HUES48 (cell line): ENCODE results near the gene TNFAIP1.
A peak's percentile ranks its signal among the peaks of the same experiment; 100 is the strongest.

ENCODE experiments used
- H3K27ac ChIP-seq: one replicate; pipeline ENCODE4 v1.7.0; 2013; ENCODE audit warnings: low read depth, low read length, inconsistent platforms
- H3K27me3 ChIP-seq: 2 replicates; pipeline ENCODE4 v1.6.1; 2013; ENCODE audit warnings: mild to moderate bottlenecking, low read length; ENCODE audit not compliant: control insufficient read depth, insufficient read depth
- H3K36me3 ChIP-seq: 2 replicates; pipeline ENCODE4 v1.6.1; 2013; ENCODE audit warnings: low read length; ENCODE audit not compliant: control insufficient read depth, insufficient read depth
- H3K4me1 ChIP-seq: 2 replicates; pipeline ENCODE4 v1.6.1; 2013; ENCODE audit warnings: mild to moderate bottlenecking, low read length; ENCODE audit not compliant: control insufficient read depth, insufficient read depth
- H3K4me3 ChIP-seq: 2 replicates; pipeline ENCODE4 v1.5.1; 2013; ENCODE audit warnings: mild to moderate bottlenecking, low read depth, low read length
- H3K9ac ChIP-seq: 2 replicates; pipeline ENCODE4 v1.6.1; 2013; ENCODE audit warnings: mild to moderate bottlenecking, low read depth, low read length, moderate library complexity
- H3K9me3 ChIP-seq: 2 replicates; pipeline ENCODE4 v1.6.1; 2013; ENCODE audit warnings: low read length; ENCODE audit not compliant: control insufficient read depth, insufficient read depth

The TNFAIP1 gene

DNA sequence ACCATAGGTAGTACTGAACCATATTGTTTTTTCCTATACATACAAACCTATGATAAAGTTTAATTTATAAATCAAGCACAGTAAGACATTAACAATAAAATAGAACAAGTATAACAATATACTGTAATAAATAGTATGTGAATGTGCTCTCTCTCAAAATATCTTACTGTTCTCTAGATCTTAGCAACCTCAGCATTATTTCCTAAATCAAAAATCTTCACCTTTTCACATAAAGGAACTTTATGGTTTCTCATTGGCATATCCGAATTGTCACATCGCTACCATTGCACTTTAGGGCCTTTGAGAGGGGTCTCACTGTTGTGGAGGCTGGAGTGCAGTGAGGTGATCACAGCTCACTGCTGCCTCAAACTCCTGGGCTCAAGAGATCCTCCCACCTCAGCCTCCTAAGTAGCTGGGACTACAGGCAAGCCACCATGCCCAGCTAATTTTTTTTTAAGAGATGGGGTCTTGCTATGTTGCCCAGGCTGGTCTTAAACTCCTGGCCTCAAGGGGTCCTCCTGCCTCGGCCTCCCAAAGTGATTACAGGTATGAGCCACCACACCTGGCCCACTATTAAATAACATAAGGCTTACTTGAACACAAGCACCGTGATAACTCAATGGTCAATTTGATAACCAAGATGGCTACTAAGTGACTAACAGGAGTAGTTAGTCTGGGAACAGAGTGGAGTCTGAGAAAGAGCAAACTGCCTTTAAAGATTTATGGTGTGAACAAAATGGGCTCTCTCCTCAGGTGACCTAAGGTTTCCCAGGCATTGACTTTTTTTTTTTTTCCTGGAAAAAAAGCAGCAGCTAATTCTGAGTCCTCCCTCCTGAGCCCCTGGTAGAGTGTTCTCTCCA, 19.5 kb upstream of the TNFAIP1 start:
- Histone ChIP-seq H3K36me3 (peaks cover 10% of the 10 kb centered on the region), H3K27me3 (no peaks in the 10 kb centered on the region), H3K27ac (no peak overlapping the region), H3K9me3 (no peaks in the 10 kb centered on the region), H3K4me3 (no peak overlapping the region), H3K9ac (no peak overlapping the region), H3K4me1 (peaks cover 23% of the 10 kb centered on the region)

DNA sequence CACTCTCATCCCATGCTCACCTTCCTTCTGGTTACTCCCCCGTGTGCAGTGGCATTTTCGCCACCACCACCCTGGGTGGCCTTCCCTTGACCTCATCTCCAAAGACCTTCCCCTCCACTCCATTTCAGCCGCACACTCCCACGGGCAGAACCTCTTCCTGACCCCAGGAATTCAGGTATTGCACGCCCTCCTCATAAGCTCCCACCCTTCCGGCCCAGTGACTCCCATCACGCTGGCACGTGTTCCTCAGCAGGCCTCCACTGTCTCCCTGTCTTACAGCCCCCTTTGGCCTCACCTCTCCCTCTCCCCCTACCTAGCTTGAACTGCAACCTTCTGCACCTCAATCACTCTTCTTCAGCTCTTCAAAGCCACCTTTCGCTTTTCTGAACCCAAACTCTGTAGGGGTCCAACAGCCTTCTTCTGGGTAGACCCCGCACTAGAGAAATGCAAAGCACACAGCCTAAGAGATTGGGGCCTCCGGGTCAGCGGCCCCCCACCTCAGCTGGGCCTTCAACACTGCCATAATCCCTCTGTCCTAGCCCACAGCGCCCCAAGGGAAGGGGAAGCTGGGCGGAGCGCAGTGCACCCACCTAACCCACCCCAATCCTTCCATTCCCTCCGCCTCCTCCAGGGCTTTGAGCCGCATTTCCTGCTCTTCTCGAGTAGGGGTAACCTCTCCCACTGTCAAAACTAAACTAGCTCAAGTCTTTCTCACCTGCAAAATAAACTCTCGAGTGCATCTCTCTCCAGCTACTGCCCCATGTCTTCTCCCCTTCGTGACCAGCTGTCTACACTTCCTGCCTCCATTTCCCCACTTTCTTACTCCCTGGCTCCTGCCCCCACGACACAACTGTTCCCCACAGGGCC, 18.2 kb upstream of the TNFAIP1 start:
- H3K9ac ChIP-seq: no peak overlapping the region
- no peaks in the 10 kb centered on the region for H3K27me3 ChIP-seq
- H3K27ac ChIP-seq: no peak overlapping the region
- H3K4me3 ChIP-seq: peak overlapping the region; percentile 93; the same call in 1 of the 2 replicates
- H3K4me1 ChIP-seq: peaks cover 25% of the 10 kb centered on the region
- peaks cover 13% of the 10 kb centered on the region for H3K36me3 ChIP-seq
- no peaks in the 10 kb centered on the region for H3K9me3 ChIP-seq

DNA sequence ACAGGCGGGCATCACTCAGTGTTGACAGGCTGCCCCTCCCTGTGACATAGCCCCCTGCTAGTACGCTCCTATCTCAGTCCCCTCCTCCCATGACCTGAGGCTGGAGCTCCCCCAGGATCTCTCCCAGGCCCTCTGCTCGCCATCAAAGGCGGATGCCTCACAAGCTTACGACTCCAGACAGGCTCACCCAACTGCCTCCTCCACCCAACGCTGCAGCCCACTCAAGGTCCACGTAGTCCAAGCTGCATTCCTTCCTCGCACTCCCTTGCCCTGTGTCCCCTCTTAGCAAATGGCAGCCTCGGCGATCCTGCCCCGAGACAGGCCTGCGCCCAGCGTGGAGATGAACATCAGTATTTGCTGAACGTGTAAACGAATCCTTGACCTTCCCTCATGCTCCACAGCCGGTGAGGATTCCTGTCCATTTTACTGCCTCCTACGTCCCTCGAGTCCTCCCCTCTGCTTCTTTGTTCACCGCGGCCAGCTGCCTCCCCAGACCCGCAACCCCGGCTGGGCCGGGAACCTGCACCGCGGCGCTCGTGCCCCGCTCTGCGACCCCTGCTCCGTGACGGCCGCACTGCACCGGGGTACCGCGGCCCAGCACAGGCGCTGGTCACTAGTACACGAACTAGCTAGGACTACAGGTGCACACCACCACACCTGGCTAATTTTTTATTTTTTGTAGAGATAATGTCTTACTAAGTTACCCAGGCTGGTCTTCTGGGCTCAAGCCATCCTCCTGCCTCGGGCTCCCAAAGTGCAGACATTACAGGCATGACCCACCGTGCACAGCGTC, 17.4 kb upstream of the TNFAIP1 start:
- Histone ChIP-seq H3K4me1 (peaks cover 28% of the 10 kb centered on the region), H3K9me3 (no peaks in the 10 kb centered on the region), H3K27me3 (no peaks in the 10 kb centered on the region), H3K36me3 (peaks cover 17% of the 10 kb centered on the region), H3K27ac (peak overlapping the region; percentile 25), H3K9ac (peak overlapping the region; percentile 79), H3K4me3 (peak overlapping the region; percentile 93)

DNA sequence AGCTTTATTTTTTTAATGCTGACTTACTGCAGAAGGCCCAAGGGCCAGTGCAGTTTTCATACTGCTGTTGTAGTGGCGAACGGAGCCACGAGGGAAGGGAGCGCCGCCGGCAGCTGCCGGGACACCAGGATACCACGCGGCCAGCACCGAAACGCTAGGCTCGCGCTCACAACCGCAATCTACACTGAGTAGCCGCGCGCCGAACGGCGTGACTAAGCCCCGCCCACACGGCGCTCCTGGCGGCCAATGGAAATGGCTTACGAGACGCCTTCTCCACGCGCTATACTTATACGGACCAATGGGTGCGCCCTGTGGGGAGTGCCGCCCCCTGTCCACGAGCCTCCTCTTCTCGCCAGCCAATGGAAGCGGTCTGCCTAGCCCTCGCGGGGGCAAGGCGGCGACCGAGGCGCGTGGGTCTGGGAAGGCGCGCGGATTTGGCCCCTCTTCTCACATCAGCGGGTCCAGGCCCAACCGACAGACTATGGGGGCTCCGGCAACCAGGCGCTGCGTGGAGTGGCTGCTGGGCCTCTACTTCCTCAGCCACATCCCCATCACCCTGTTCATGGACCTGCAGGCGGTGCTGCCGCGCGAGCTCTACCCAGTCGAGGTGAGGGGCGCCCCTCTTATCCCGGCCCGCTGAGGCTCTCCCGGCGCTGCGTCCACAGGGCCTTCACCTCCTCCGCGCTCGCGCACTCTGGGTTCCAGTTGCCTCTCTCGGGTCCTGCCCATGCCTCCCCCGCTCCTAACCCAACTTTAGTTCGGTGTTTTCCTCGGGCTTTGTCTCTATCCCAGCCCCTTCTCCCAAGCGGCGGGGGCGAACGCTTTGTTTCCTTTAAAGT, 16.6 kb upstream of the TNFAIP1 start, which contains the start of gene TMEM97:
TMEM97 (plus strand) TSS at position 442 of the 839 bp plus-strand sequence; CDS start at position 482, 40 bp downstream.
- H3K36me3 ChIP-seq: peaks cover 17% of the 10 kb centered on the region
- peak within 1 kb of the TSS; percentile 82 for H3K27ac ChIP-seq
- peak within 1 kb of the TSS; percentile 93 for H3K4me3 ChIP-seq
- H3K27me3 ChIP-seq: no peaks in the 10 kb centered on the region
- H3K4me1 ChIP-seq: peaks cover 28% of the 10 kb centered on the region
- peak within 1 kb of the TSS; percentile 79 for H3K9ac ChIP-seq
- H3K9me3 ChIP-seq: no peaks in the 10 kb centered on the region

DNA sequence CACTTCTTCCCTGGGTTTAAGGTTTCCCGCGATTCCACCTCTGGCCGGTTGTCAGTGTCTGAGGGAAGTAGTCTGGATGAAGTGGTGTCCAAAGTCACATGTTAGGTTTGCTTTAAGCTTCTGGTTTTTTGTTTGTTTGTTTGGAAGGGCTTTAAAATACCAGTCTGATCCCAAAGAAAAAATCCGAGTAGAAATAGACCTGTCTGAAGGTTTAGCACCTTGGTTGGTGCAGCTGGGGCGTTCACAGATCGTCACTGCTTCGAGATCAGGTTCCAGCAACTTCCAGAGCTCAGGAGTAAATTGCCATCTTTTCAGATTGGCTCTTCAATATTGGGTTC, 16.0 kb upstream of the TNFAIP1 start:
- Histone ChIP-seq H3K4me3 (peak overlapping the region; percentile 93), H3K4me1 (peaks cover 28% of the 10 kb centered on the region), H3K9me3 (no peaks in the 10 kb centered on the region), H3K27ac (peak overlapping the region; percentile 82), H3K9ac (peak overlapping the region; percentile 79), H3K27me3 (no peaks in the 10 kb centered on the region), H3K36me3 (peaks cover 17% of the 10 kb centered on the region)

DNA sequence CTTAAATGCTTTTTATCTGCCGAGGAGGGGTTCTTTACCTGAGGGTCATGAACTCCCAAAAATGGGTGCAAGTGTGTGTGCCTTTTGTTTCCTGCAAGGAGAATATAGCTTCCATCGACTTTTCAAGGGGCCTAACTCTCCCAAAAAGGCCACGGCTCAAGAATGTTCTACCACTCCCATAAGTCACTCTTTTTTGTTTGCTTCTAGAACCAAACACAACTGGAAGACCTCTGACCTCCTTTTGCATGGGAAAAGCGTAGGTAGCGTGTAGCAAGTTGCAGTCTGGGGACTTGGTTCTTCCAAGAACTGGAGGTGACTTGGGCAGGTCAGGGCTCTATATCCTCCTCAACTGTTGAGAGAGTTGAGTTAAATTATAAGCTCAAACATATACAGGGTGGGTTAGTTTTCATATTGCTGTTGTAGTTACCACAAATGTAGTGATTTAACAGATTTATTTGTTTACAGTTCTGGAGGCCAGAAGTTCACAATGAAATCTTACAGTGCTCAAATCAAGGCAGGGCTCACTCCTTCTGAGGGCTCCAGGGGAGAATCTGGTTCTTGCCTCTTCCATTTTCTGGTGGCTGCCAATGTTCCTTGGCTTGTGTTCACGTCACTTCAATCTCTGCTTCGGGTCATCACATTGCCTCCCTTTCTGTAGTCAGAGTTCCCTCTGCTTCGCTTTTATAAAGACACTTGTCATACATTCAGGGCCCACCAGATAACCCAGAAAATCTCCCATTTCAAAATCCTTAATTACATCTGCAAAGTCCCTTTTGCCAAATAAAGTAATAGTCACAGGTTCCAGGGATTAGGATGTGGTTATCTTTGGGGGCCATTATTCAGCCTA, 15.1 kb upstream of the TNFAIP1 start:
- no peak overlapping the region for H3K27ac ChIP-seq
- peak overlapping the region; percentile 93 for H3K4me3 ChIP-seq
- H3K4me1 ChIP-seq: peaks cover 28% of the 10 kb centered on the region

DNA sequence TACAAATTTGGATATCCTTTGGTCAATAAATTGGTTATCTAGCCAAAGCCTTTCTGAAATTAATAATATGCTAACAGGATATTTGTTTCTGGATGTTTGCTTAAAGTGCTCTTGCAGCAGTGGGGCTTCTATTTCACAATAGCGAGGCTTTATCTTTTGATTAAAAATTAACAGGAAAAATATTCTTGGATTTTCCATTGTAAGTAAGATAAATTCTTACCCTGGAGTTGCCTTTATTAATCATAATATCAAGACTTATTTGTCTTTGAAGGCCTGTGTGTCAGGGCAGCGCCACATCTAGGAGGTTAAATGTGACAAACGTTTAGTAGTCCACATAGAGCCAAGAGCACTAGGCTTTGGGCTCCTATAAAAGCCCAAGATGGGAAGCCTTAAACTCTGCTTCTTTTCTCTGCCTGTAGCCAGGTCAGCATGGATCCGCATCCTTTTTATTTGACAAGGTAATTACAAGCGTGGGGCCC, 11.3 kb upstream of the TNFAIP1 start:
- H3K27me3 ChIP-seq: no peaks in the 10 kb centered on the region
- peaks cover 14% of the 10 kb centered on the region for H3K4me1 ChIP-seq
- H3K9me3 ChIP-seq: no peaks in the 10 kb centered on the region
- no peak overlapping the region for H3K4me3 ChIP-seq
- H3K36me3 ChIP-seq: peaks cover 62% of the 10 kb centered on the region
- H3K9ac ChIP-seq: no peak overlapping the region
- no peak overlapping the region for H3K27ac ChIP-seq

More for the DNA sequence above, 15.1 kb upstream of the TNFAIP1 start:
- Histone ChIP-seq H3K27me3 (no peaks in the 10 kb centered on the region), H3K9me3 (no peaks in the 10 kb centered on the region), H3K36me3 (peaks cover 23% of the 10 kb centered on the region), H3K9ac (peak overlapping the region; percentile 79)

DNA sequence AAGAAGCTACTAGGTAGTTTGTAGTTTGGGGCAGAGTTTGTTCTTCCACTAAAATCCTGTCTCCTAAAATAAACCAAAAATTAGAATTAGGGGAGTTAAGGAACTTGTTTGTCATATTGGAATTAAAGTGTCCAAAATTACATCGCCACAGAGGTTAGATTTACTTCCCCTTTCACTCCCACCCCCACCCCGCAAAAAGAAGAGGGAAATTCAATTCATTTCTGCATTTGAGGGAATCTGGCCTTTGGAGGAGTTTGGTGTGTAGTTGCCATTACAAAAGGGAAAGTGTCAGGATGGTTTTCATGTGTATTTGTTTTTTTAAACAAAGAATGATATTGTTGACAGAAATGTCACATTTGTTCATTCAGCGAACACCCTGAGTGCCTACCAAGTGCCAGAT, 10.8 kb upstream of the TNFAIP1 start:
- Histone ChIP-seq H3K4me1 (peaks cover 14% of the 10 kb centered on the region), H3K27me3 (no peaks in the 10 kb centered on the region), H3K4me3 (no peak overlapping the region), H3K27ac (no peak overlapping the region), H3K9ac (no peak overlapping the region), H3K36me3 (peaks cover 64% of the 10 kb centered on the region), H3K9me3 (no peaks in the 10 kb centered on the region)

DNA sequence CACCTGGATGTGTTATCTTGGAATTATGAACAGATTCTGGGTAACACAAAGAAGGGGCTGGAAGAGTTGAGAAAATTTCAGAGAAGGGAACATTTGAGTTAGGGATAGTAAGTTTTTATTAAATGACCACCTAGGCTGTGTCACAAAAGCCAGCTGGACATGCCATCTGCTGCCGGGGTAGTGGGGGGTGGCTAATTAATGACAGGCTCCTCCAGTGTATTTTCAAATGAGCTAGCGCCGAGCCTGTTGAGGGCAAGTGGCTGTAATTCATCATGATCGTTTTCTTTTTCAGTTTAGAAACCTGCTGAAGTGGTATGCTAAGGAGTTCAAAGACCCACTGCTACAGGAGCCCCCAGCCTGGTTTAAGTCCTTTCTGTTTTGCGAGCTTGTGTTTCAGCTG, 10.3 kb upstream of the TNFAIP1 start:
- Histone ChIP-seq H3K36me3 (peaks cover 63% of the 10 kb centered on the region), H3K27ac (no peak overlapping the region), H3K9ac (no peak overlapping the region), H3K9me3 (no peaks in the 10 kb centered on the region), H3K4me3 (no peak overlapping the region), H3K4me1 (peaks cover 14% of the 10 kb centered on the region), H3K27me3 (no peaks in the 10 kb centered on the region)
